Fibroblast of peridontal ligament (primary cell): Measurements from ENCODE around the gene SMYD3.
"Not testable (repeated sequence)": the region's sequence is repeated elsewhere in the genome, so short reads cannot be mapped to it uniquely, and the experiment has no call there.

ENCODE experiments used
- DNase-seq: peaks from one replicate; pipeline ENCODE4 v3.0.0-alpha.2; 2010; ENCODE audit errors: extremely low read depth

The SMYD3 gene

GRCh38 chr1:245953876-245954660, 553.0 kb downstream of the SMYD3 start:
- peak; percentile 43 for DNase-seq

- no peak for DNase-seq
These were observed 554.6 kb downstream of the SMYD3 start for GRCh38 chr1:245952383-245953026.

- no peak for DNase-seq
These were observed 558.3 kb downstream of the SMYD3 start for GRCh38 chr1:245948786-245949185.

GRCh38 chr1:245946905-245947304, 560.2 kb downstream of the SMYD3 start:
- DNase-seq, result no peak

- DNase-seq, result peak; percentile 42
These were observed 561.9 kb downstream of the SMYD3 start for GRCh38 chr1:245945136-245945535.

- no peak for DNase-seq
These were observed 564.2 kb downstream of the SMYD3 start for GRCh38 chr1:245942856-245943255.

- not testable (repeated sequence) for DNase-seq
These were observed 565.3 kb downstream of the SMYD3 start for GRCh38 chr1:245941771-245942170.

GRCh38 chr1:245939756-245940345, 567.2 kb downstream of the SMYD3 start:
- DNase-seq, result no peak

- no peak for DNase-seq
These were observed 569.0 kb downstream of the SMYD3 start for GRCh38 chr1:245938046-245938435.

- DNase-seq, result no peak
These were observed 569.6 kb downstream of the SMYD3 start for GRCh38 chr1:245937316-245938045.

- DNase-seq, result no peak
These were observed 572.7 kb downstream of the SMYD3 start for GRCh38 chr1:245934409-245934808.

GRCh38 chr1:245933431-245934045, 573.5 kb downstream of the SMYD3 start:
- no peak for DNase-seq

- no peak for DNase-seq
These were observed 574.6 kb downstream of the SMYD3 start for GRCh38 chr1:245932302-245932972.

- DNase-seq, result no peak
These were observed 575.6 kb downstream of the SMYD3 start for GRCh38 chr1:245931450-245931849.

GRCh38 chr1:245929224-245929623, 577.9 kb downstream of the SMYD3 start:
- no peak for DNase-seq

GRCh38 chr1:245926888-245927287, 580.2 kb downstream of the SMYD3 start:
- no peak for DNase-seq

GRCh38 chr1:245923215-245923614, 583.9 kb downstream of the SMYD3 start:
- DNase-seq, result no peak

- DNase-seq, result no peak
These were observed 585.7 kb downstream of the SMYD3 start for GRCh38 chr1:245921417-245921816.

- no peak for DNase-seq
These were observed 589.7 kb downstream of the SMYD3 start for GRCh38 chr1:245917403-245917802.

- no peak for DNase-seq
These were observed 591.2 kb downstream of the SMYD3 start for GRCh38 chr1:245915841-245916240.

- DNase-seq, result no peak
These were observed 591.7 kb downstream of the SMYD3 start for GRCh38 chr1:245915406-245915805.
